Suppressor macrophage (primary cell): ENCODE results near the gene NELFB.

Experiments used
- DNase-seq, 4 experiments: peaks; one replicate each; pipeline ENCODE4 v3.0.0-alpha.2; 2020 to 2022
- total RNA-seq, 17 experiments: gene quantifications; one replicate each; lab custom pipeline; 2026; ENCODE audit warnings: mixed read lengths in 6 of 17, inconsistent platforms in 3 of 17; lab: John Stamatoyannopoulos, UW

The NELFB gene
- total RNA-seq = 23.2 to 69.0 (median 34.7) reads per million in 17 experiments

DNA sequence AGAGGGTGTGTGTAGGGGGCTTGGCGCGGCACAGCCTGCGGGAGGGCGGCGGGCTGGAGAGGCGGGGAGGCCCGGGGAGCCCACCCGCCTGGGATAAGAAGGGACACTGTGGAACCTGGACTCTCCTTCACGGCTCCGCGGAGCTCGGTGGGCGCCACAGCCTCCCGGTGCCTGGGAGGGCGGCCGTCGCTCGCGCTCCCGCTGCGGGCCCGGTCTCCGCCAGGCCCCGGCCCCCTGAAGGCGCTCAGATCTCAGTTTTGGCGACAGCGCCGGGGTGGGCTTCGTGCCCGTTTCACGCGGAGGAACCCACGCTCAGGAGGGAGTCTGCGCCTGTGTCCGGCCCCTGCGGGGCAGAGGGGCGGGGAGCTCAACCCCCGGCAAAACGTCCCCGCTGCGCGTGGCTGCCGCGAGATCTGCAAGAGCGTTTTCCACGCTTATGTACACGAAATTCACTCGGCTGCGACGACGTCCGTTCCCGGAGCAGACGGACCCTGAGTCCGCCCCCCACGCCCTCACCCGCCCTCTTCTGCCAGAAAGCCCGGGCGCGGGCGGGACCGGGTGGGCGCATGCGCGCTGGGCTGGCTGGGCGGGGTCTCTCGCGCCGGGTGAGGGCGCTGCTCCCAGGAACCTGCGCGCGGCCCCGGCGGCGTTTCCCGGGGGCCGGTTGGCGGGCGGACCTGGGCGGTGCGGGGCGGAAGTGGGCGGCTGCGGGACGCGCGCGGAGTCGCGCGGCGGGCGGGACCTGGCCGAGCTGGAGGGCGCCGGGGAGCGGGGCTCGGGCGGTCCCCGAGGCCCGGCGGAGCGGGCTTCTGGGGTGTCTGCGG is at the start of gene NELFB:
Gene NELFB (plus strand): TSS at position 704 of the 824 bp plus-strand sequence.
- DNase-seq = peak; percentile 91 to 97 (median 96)

DNA sequence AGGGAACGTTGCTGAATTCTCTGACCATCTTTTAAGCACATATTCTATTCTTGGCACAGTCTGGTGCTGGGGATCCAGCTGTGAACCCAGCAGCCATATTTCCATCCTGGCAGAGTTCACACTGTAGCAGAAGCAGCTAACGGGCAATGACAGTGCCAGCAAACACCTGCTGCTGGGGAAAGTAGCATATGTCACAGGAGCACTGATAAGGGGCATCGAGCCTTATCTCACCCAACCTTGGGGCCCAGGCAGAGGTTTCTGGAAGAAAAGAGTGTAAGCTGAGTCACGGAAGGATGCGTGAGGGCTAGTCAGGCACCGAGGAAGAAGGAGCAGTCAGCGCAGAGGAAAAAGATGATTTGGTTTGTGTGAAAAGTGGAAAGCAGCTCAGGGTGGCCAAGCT is 48.5 kb upstream of the NELFB start:
- no peak for DNase-seq

DNA sequence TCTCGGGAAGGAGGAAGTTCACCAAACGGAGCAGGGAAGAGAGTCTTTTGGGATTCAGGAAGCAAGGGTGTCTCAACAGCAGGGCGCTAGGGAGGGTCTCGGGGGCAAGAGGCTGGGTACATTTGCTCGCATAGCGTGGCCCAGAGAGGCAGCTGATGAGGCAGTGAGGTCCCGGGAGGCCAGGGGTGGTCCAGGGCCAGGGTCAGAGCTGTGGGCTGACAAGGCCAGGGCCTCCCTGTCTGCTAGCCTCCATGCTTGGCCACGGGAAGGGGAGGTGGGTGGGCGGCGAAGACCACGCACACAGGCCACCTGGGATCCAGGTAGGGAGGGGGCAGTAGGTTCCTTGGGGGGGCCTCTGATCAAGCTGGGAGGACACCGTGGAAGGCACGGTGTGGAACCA is 43.6 kb upstream of the NELFB start:
- DNase-seq = no peak

DNA sequence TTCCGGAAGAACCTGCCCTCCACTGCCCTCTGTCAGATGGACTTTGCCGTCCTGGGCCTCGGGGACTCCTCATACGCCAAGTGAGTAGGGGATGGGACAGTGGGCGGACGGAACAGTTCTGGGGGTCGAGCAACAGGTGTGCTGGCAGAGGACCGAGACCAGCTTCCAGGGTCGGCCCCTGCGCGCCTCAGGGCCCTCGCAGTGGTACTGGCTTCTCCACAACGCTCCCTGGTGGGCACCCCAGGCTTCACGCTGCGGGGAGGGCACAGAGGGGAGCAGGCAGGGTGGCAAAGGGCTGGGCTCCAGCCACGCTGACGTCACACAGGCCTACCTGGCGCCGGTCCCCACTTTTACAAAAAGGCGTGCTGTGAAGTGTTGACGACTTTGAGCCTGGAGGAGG is 42.6 kb upstream of the NELFB start:
- DNase-seq = no peak

DNA sequence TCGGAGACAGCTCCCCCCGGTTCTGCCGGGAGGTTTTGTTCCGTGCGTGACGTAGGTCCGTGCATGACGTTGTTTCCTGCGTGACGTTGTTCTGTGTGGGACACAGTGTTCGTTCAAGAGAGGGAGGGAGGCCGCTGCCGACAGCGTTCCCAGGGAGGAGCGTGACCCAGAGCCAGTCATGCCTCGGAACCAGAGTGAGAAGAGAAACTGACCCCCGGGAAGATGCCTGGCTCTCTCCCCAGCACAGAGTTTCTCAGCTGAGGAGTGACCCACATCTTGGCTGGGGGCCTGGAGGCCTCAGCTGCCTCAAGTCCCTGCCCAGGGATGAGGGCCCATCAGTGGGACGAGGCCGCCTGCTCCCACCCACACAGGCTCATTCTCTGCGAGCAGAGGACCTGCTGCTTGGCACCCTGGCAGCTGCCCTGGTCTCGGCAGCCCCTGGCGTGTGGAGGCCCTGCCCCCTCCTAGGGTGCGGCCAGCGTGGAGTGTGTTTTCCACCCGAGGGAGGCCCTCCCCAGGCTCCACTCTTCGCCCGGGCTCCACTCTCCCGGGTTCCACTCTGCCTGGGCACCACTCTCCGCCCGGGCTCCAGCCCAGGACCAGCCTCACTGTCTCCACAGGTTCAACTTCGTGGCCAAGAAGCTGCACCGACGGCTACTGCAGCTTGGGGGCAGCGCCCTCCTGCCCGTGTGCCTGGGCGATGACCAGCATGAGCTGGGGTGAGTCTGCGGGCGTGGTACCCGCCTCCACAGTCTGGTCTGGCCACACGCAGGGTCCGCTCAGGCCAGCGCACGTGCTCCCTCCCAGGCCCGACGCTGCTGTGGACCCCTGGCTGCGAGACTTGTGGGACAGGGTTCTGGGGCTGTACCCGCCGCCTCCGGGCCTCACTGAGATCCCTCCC is 41.7 kb upstream of the NELFB start:
- DNase-seq = no peak

DNA sequence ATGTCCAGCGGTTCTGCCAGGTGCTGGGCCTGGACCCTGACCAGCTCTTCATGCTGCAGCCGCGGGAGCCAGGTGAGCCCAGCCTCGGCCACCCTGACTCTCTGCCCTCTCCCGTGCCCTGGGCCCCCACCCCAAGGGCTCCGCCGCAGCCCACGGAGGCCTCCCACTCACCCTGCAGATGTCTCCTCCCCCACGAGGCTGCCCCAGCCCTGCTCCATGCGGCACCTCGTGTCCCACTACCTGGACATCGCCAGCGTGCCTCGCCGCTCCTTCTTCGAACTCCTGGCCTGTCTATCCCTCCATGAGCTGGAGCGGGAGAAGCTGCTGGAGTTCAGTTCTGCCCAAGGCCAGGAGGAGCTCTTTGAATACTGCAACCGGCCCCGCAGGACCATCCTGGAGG is 40.5 kb upstream of the NELFB start:
- no peak for DNase-seq

DNA sequence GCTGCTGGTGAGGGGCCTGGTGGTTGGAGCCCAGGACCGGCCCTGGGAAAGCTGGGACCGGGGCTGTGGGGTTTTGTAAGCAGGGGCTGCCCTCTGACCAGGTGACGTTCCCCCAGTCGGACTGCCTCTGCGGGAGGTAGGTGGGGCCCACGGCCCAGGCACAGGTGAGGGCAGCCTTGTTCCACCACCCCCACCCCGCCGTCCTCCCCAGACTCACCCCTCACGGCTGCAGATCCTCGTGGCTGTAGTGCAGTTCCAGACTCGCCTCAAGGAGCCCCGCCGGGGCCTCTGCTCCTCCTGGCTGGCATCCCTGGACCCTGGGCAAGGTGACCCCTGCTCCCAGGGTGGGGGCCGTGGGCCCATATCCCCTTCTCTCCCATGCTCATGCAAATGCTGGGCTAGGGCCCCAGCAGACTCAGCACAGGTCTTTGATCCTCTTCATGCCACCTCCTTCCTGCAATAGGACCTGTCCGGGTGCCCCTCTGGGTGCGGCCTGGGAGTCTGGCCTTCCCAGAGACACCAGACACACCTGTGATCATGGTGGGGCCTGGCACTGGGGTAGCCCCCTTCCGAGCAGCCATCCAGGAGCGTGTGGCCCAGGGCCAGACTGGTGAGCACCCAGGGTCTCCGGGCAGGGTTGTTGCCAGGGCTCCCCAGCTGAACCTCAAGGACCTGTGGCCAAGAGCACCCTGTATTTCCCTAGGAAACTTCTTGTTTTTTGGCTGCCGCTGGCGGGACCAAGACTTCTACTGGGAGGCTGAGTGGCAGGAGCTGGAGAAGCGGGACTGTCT is 39.7 kb upstream of the NELFB start:
- DNase-seq = no peak

DNA sequence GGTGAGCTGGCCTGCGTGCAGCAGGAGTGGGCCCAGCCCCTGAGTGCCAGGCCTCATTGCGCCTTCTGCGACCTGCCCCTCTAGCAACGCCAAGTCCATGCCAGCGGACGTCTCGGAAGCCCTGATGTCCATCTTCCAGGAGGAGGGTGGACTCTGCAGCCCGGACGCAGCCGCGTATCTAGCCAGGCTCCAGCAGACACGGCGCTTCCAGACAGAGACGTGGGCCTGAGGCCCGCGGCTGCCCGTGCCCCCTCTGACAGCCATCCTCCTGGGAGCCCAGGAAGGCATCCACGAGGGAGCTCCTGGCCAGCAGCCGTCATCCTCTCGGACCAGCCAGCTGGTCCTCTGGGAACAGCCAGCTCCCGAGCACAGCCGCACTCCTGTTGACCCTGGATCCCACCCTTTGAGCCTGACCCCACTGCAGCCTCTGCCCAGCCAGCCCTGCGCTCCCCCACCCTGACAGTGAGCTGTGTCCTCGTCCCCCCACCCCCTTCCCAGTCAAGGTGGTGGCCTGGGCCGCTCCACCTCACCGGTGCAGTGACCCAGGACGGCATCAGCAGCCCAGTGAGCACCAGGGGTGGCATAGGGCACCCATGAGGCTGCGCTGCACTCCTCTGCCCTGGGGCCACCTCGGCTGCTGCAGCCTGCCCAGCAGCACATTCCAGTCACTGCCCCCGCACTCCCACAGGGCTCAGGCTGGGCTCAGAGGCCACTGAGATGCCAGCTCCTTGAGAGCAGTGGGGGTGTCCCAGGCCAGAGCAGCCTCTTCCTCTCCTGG is 38.8 kb upstream of the NELFB start:
- no peak for DNase-seq

DNA sequence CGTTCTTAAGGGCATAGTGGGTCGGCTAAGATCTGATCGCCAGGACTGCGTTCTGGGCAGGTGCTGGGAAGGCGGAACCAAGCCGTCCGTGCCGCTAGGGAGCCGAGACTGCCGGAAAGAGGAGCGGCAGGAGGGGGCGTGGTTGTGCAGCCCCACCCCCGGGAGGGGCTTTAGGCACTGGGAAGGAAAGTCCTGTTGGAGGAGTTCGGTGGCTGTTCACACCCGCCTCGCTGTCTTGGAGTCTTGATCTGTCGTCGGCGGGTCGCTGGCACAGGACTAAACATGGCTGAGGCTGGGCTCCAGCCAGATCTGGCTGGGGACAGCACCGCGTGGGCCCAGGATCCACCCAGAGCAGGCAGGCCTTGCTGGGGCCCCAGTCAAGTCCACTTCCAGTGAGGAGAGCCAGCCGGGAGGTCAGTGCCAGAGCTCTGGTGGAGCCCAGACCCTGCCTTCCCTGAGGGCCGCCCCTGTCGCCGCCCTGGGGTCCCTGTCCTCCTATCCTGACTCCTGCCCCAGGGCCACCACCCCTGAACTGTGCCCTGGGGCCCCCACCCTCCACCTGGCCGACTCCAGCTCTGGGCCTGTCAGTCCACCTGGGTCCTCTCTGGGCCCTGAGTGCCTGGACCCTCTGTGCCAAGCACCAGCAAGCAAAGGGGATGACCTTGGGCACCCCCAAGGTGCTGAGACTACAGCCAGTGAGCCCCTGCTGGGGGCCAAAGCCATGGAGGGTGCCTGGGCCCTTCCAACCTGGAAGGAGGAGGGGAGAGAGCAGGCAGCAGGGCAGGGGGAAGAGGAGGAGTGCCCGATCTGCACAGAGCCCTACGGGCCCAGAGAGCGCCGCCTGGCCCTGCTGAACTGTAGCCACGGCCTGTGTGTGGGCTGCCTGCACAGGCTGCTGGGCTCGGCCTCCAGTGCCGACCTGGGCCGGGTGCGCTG is 37.6 kb upstream of the NELFB start:
- peak in 2 of 4 experiments; percentile 27 to 43 for DNase-seq

DNA sequence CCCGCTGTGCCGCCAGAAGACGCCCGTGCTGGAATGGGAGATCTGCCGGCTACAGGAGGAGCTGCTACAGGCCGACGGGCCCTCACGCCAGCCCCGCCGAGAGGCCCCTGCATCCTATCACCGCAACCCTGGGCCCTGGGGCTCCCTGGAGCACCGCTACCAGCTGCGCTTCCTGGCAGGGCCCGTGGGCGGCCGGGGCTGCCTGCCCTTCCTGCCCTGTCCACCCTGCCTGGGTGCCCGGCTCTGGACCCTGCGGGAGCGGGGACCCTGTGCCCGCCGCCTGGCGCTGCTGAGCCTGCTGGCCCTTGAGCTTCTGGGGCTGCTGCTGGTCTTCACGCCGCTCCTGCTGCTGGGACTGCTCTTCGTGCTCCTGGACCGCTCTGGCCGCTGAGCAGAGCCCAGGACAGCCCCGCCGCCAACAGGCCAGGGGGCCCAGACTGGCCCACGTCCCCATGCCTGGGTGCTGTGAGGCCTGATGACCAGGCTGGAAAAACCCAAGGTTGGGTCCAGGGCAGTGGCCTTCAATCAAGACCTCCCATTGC is 36.8 kb upstream of the NELFB start:
- DNase-seq = no peak

DNA sequence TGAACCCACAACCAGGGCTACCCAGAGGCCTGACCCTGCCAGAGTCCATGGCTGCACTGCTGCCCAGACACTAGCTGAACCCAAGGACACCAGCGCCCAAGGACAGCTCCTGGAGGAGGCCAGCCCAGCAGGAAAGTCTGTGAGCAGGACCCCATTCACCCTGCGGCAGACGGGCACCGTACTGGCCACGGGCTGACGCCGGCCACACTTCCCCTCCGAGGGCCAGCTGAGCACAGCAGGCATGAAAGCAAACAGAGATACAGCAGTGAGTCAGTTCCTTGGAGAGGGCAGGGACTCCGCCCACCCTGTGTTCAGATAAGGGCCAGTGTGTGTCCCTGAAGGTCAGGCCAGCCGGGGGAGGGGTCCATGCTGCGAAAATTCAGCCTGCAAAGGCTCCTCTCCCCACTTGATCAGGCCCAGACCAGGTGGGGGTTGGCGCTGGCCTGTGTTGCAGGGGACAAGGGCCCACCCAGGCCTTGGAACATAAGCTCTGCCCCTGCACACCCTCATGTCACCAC is 36.3 kb upstream of the NELFB start:
- DNase-seq = peak; percentile 35 to 70 (median 60)

DNA sequence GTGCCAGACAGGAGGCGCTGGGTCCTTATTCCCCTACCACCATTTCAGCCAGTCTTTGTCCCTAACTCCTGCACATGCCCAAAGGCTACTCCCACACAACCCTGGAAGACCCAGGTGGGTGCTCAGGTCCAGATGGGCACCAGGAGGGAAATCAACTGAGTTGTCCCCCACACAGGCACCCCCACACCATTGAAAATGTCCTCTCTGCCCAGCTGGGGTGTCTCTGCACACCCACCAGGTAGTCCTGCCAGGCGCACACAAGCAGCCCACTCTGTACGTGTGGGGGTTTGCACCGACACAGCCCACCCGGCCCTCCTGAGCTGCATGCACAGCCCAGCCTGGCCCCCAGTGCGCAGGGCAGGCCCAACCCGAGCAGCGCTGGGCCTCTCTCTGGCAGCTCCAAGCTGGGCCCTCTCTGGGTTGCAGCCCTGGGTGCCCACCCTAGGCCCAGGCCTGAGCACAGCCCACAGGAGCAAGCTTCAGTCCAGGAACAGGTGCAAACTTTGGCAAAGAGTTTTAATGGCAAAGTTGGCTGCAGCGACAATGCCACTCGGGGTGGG is 35.3 kb upstream of the NELFB start:
- no peak for DNase-seq

DNA sequence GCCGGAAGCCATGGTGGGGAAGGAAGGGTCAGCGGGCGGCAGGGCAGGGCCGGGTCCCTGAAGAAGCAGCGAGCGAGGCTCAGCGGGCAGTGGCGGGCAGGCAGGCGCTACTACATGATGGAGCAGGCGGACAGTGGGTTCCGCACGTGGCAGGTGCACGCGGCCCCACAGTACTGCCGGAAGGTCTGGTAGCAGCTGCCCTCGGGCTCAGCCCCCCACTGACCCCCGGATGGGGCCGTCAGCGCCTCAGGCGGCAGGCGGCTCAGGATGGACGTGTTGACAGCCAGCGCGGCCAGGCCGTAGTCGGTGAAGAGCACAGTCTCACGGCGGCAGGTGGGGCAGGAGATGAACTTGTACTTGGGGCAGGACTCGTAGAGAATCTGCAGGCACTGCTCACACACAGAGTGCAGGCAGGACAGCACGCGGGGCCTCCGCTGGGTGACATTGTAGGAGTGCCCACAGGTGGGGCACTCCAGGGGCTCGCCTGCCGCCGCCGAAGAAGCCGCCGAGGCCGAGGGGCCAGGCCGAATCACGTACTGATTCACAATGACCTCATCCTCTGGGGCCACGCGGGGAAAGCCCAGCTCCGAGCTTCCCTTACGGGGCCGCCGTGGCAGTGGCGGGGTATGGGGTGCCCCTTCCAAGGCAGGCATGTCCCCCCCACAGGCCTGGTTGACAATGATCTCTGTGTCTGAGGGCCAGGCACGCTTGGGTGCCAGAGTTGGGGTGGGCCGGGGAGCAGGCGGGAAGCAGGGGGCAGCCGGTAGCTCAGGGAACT is 34.6 kb upstream of the NELFB start:
- DNase-seq = no peak

DNA sequence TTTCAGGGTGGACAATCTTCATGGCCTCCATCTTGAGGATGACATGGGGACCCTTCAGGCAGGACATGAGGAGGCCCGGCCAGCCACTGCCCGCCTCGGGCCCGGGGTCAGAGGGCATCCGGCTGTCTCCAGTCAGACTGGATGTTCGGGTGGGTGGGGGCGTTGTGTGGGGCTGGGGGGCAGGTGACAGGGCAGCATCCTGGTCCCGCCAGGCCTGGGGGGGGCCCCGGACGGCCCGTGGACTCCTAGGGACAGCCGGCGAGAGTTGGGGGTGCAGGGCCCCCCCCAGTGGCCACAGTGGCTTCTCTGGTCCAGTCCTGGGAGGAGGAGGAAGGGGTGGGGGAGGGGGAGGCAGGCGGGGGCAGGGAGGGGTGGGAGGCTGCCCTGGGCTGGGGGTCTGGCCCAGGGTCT is 34.0 kb upstream of the NELFB start:
- no peak for DNase-seq

DNA sequence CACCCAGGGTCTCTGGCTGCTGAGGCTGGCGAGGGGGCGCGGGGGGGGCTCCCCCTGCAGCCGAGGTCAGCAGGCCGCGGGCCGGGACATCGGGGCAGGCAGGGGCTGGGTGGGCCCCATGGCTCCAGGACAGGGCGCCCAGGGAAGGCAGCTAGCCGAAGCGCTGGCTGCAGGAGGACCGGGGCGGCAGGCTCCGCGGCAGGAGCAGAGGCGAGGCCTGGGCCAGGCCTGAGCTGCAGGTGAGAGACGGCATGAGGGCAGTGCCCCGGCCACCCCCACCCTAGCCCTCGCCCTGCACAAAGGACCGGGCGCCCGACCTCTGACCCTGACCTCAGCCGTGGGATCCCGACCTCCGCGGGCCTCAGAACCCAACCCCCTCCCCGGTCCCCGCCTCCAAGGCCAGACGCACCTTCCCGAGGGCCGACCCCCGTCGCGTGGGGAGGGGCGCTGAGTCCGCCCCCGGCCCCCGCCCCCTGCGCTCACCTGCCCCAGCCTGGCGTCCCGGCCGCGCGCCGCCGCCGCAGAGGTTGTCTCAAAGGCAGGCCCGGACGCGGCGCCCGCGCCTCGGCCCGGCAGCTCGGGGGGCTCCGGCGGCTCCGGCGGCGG is 33.5 kb upstream of the NELFB start:
- no peak for DNase-seq

DNA sequence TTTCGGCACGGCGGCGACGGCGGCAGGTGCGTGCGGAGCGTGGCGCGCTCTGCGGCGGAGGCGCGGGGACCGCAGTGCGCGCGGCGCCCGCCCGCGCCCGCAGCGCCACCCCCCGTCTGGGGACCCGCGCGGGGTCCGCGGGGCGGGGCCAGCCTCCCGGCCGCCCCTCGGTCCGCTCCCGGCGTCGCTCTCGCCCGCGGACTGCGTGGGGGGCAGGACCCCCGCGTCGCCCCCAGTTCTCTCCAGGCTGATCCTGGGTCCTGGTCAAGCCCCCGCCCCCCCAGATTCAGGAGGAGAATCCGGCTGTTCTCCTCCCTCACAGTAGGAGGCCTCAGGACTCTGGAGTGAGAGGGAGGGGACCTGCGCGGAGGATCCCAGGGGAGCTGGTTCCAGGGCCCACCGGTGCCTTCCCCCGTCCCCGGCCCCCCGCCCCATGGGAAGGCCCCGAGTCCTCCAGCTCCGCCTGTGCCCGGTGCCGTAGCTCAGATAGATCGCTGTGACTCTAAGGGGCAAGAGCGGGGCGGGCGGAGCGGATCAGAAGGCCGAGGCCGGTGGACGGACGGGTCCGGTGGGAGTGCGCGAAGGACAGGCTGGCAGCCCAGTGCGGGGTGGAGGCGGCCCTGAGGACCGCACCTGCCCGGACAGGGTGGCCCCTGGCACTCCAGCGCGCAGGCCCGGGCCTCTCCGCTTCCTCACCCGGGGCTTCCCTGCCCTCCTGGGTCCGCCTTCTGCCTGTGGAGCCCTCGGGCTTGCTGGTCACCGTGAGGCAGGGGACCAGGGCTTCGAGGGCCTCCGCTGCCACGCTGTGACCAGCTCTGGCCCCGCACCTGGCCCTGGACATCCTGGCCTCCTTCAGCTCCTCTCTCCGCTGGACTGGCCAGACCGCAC is 32.7 kb upstream of the NELFB start, which contains the start of gene RNF208:
Gene RNF208 (minus strand): TSS at position 51 of the 888 bp plus-strand sequence. CDS start 1,028 bp downstream, outside the sequence.
- peak in 2 of 4 experiments; percentile 29 to 38 for DNase-seq
